ENCODE data around the gene ART5.
A peak's percentile ranks its signal among the peaks of the same experiment; 100 is the strongest.
"Not testable (repeated sequence)": the region's sequence is repeated elsewhere in the genome, so short reads cannot be mapped to it uniquely, and the experiment has no call there.

ART5 gene

DNA sequence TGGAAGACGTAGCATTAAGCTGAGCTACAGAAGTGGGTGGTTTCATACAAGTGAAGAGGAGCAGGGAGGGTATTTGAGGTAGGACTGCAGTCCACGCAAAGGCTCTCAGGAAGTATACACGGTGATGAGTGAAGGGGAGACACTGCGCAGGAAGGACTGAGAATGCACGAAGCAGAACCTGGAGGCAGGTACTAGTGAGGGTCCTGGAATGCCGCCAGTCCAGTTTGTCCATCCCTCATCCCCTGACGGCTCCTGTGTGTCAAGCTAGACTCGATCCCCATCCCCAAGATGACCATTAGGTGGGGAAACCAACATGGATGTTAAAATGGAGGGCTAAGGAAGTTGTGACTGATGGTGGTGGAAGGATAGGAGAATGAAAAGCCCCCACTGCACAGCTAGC lies 23.8 kb downstream of the ART5 start:
- DNase-seq (ENCODE audit: low read depth), result no peak

DNA sequence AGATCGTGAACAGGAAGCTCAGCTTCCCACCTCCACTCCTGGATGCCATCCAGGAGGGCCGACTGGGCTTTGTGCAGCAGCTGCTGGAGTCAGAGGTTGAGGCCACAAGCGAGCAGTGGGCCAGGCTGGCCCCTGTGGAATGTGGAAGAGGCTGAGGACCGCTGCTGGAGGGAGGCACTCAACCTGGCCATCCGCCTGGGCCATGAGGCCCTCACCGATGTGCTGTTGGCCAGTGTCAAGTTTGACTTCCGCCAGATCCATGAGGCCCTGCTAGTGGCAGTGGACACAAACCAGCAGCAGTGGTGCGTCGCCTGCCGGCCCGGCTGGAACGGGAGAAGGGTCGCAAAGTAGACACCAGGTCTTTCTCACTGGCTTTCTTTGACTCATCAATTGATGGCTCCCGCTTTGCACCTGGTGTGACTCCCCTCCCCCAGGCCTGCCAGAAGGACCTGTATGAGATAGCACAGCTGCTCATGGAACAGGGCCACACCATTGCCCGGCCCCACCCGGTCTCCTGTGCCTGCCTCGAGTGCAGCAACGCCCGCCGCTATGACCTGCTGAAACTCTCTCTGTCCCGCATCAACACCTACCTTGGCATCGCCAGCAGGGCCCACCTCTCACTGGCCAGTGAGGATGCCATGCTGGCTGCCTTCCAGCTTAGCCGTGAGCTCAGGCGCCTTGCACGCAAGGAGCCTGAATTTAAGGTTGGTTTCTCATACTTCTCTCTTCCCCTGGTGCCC lies 24.9 kb downstream of the ART5 start:
- no peak for DNase-seq (ENCODE audit: low read depth)

- DNase-seq (ENCODE audit: low read depth), result no peak
Measured at GRCh38 chr11:3615998-3616397, 25.8 kb downstream of the ART5 start.

DNA sequence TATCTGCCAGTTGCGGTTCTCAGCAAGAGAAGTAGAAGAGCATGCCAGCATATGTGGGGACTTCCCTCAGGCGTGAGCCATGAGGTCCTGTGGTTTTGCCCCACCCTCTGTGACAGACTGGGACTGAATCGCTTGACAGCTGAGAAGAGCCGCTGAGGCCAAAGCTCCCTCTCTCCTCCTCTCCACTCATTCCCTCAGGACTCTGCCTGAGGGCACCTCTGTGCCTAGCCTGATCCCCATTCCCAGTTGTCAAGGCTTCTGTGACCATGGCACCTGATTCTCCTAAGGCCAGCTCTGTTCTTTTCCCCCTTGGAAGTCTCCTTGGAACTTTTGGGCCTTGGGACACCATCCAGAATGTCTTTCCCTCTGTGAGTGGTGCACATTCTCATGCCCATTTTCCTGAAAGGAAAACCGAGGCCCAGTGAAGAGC lies 27.0 kb downstream of the ART5 start:
- peak; percentile 2 for DNase-seq (ENCODE audit: low read depth)

DNA sequence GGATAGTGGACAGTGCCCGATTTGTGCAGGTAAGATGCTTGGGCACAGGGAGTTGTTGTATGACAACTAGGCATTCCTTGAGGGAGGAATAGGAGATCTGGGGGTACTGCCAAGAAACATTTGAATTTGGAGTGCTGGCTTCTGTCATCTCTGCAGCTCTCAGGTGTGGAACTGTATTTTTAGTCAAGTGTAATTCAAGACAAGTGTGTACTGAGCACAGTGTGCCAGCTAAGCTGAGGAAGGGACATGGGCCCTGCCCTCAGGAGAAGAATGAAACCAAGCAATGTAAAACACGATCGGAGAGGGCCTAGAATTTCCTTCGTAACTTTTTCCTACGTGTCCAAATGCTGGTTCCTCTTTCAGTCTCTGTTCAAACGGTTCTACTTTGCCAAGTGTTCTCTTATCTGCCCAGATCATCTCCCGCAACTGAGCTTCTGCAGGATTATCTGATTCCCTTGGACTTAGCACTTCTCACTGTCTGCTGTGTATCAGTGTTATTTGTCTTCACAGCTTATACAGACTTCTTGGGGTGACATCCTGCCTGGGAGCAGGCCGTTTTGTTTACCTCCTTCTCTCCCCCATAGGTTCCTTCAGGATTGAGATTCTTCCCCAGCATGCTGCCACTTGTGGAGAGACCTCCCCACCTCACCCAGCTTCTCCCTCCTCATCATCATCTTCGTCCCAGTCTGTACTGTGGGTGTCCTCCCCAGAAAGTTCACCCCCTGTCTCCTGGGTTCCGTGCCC lies 27.6 kb downstream of the ART5 start:
- no peak for DNase-seq (ENCODE audit: low read depth)

DNA sequence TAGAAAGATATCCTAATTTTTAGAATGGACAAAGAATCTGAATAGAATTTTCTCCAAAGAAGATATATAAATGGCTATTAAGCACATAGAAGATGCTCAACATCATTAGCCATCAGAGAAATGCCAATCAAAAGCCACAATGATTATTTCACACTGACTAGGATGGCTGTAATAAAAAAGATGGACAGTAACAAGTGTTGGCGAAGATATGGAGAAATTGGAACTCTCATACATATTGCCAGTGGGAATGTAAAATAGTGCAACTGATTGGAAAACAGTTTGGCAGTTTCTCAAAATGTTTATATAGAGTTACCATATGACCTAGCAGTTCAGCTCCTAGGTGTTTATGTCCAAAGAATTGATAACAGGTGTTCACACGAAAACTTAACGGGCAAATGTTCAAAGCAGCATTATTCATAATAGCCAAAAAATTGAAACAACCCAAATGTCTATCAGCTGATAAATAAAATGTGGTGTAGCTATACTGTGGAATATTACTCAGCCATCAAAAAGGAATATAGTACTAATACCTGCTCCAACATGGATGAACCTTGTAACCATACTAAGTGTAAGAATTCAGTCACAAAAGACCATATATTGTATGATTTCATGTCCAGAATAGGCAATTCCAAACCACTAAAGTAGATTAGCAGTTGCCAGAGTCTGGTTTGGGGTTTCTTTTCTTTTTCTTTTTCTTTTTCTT lies 29.7 kb downstream of the ART5 start:
- DNase-seq (ENCODE audit: low read depth), result no peak

- no peak for DNase-seq (ENCODE audit: low read depth)
Measured at GRCh38 chr11:3610846-3611245, 30.9 kb downstream of the ART5 start.

- no peak for DNase-seq (ENCODE audit: low read depth)
Measured at GRCh38 chr11:3609416-3610265, 32.2 kb downstream of the ART5 start.

DNA sequence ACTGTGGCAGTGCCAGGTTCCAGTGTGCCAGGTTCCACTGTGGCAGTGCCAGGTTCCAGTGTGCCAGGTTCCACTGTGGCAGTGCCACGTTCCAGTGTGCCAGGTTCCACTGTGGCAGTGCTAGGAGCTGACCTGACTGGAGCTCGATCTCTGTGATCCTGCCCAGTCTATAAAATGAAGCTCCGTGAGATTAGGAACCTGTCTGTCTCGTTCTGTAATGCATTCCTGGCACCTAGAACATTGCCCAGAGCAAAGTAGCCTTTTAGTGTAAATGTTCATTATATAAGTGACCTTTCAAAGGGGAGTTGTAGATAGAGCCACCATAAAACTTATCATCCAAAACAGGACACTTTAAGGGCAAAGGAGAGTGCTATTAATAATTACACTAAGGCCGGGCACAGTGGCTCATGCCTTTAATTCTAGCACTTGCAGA lies 36.0 kb downstream of the ART5 start:
- no peak for DNase-seq (ENCODE audit: low read depth)

DNA sequence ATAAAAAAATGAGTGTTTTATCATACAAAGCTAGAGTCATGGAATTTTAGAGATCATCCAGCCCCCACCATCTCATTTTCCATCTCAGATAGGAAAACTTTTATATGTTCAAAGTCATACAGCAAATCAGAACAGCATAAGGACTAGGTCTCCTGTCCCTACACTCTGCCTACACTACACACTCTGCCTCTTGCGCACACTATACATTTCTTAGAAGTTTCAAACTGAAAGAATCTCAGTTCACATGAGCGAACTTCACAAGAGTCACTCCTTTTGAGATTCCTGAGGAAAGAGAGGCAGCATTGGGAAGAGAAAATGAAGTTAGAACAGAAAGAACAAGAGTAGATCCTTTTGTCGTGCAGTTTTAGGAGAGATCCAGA lies 36.5 kb downstream of the ART5 start:
- DNase-seq (ENCODE audit: low read depth), result no peak

DNA sequence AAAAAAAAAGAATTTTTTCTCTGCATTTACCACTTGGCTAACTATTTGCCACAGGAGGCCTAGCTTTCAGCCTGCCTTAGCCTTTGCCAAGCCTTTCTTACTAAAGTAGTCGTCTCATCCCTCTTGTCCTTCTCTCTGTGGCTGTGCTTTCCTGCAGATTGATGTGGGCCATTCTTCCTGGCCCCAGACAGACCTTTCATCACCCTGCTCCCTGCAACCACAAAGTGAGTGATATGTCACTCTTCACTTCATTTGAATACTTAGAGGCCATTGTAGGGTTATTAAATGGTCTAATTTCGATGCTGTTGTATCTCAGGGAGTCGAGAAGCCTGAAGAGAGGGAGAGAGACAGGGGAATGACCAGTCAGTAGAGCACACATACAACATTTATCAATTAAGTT lies 37.6 kb downstream of the ART5 start:
- DNase-seq (ENCODE audit: low read depth), result no peak

DNA sequence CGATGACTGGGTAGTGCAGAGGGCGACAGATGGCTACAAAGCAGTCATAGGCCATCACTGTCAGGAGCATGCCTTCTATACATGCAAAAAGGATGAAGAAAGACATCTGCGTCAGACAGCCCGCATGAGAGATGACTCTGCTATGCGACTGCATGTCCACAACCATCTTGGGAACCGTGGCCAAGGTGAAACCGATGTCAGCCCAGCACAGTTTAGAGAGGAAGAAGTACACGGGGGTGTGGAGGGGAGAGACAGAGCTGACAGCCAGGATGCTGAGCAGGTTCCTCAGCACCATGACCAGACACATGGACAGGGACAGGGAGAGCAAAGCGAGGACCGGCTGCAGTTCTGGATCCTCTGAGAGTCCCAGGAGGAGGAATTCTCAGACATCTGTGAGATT lies 41.6 kb downstream of the ART5 start:
- DNase-seq (ENCODE audit: low read depth), result not testable (repeated sequence)

DNA sequence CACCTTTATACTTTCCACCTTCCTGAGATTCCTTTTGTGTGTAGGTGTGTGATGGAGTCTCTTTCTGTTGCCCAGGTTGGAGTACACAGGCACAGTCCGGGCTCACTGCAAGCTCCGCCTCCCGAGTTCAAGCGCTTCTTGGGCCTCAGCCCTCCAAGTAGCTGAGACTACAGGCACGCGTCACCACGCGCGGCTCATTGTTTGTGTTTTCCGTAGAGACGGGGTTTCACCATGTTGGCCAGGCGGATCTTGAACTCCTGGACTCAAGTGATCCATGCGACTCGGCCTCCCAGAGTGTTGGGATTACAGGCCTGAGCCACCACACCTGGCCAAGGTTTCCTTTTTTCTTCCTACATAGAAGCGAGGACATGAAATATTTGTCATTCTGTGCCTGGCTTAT lies 44.0 kb downstream of the ART5 start:
- not testable (repeated sequence) for DNase-seq (ENCODE audit: low read depth)

GRCh38 chr11:3591326-3591725 lies 50.5 kb downstream of the ART5 start:
- DNase-seq (ENCODE audit: low read depth), result not testable (repeated sequence)

DNA sequence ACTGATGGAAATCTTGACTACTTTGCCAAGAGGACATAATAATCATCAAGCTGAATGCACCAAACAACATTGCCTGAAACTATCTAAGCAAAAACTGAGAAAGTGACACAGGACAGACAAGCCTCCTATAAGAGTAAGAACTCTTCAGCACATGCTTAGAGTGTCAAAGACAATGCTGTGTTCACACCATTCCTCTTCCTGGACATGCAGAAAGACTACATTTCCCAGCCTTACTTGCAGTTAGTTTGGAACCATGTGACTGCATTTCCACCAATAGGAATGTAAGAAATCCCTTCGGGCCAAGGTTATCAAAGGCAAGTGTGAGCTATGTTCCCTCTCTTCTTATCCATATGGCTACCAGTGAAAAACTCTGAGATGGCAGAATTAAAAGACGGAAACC lies 51.6 kb downstream of the ART5 start:
- DNase-seq (ENCODE audit: low read depth), result not testable (repeated sequence)

DNA sequence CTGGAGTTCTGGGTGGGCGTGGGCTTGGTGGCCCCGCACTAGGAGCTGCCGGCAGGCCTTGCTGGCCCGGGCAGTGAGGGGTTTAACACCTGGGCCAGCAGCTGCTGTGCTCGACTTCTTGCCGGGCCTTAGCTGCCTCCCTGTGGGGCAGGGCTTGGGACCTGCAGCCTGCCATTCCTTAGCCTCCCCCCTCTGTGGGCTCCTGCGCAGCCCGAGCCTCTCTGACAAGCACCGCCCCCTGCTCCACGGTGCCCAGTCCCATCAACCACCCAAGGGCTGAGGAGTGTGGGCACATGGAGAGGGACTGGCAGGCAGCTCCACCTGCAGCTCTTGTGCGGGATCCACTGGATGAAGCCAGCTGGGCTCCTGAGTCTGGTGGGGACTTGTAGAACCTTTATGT lies 53.0 kb downstream of the ART5 start:
- DNase-seq (ENCODE audit: low read depth), result not testable (repeated sequence)

Measured in stimulated activated CD8-positive, alpha-beta memory T cell treated with anti-CD3 and anti-CD28 coated beads, Interleukin-15, amount 100 ng/mL, for 24 hours (primary cell).